Neural cell (in vitro differentiated cells): ENCODE measurements around the gene PLD3.

Experiments used
- EP300 ChIP-seq: fragments of 450-650 bp; conservative IDR thresholded peaks from 2 replicates; pipeline ENCODE4 v1.6.1; 2014; ENCODE audit warnings: antibody characterized with exemption, mild to moderate bottlenecking, moderate library complexity; ENCODE audit not compliant: poor library complexity, severe bottlenecking
- EZH2 ChIP-seq: fragments of 200-600, 300-800 bp; shearing (Covaris generic), sonication (generic); IDR thresholded peaks from 2 replicates; pipeline ENCODE4 v1.6.1; 2014; ENCODE audit warnings: antibody characterized with exemption, low read length, borderline replicate concordance, mild to moderate bottlenecking; ENCODE audit not compliant: insufficient read depth, poor library complexity, severe bottlenecking
- POLR2AphosphoS5 ChIP-seq: IDR thresholded peaks from 2 replicates; pipeline ENCODE4 v1.6.1; 2012
- TF ChIP-seq, protein P1 (sequence below): fragments of 450-650 bp; IDR thresholded peaks from 2 replicates; pipeline ENCODE4 v1.5.1; 2014; ENCODE audit warnings: antibody characterized with exemption, mild to moderate bottlenecking, moderate library complexity; ENCODE audit not compliant: poor library complexity, severe bottlenecking
- TF ChIP-seq, protein P2 (sequence below): IDR thresholded peaks from 2 replicates; pipeline ENCODE4 v1.6.1; 2012; ENCODE audit warnings: borderline replicate concordance

DNA sequence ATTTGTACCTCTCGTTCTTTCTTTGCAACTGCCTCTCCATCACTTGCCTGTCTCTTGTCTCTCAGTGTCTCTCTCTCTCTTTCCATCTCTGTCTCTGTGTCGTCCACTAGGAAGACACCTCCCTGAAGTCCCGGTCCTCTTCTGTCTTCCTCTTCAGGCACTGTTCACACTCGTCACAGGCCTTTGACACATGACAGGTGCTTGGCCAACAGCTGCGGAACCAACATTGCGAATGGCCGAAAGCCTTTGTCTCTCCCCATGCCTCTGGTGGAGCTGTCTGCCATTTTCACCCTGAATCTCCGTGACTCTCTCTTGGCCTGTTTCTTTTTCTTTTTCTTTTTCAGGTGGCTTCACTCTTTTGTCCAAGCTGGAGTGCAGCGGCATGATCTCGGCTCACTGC is 38.7 kb downstream of the PLD3 start:
- TF ChIP-seq, protein P1, sequence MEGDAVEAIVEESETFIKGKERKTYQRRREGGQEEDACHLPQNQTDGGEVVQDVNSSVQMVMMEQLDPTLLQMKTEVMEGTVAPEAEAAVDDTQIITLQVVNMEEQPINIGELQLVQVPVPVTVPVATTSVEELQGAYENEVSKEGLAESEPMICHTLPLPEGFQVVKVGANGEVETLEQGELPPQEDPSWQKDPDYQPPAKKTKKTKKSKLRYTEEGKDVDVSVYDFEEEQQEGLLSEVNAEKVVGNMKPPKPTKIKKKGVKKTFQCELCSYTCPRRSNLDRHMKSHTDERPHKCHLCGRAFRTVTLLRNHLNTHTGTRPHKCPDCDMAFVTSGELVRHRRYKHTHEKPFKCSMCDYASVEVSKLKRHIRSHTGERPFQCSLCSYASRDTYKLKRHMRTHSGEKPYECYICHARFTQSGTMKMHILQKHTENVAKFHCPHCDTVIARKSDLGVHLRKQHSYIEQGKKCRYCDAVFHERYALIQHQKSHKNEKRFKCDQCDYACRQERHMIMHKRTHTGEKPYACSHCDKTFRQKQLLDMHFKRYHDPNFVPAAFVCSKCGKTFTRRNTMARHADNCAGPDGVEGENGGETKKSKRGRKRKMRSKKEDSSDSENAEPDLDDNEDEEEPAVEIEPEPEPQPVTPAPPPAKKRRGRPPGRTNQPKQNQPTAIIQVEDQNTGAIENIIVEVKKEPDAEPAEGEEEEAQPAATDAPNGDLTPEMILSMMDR, result no peak
- TF ChIP-seq POLR2AphosphoS5 (no peak), EZH2 (no peak), EP300 (no peak)
- TF ChIP-seq, protein P2, sequence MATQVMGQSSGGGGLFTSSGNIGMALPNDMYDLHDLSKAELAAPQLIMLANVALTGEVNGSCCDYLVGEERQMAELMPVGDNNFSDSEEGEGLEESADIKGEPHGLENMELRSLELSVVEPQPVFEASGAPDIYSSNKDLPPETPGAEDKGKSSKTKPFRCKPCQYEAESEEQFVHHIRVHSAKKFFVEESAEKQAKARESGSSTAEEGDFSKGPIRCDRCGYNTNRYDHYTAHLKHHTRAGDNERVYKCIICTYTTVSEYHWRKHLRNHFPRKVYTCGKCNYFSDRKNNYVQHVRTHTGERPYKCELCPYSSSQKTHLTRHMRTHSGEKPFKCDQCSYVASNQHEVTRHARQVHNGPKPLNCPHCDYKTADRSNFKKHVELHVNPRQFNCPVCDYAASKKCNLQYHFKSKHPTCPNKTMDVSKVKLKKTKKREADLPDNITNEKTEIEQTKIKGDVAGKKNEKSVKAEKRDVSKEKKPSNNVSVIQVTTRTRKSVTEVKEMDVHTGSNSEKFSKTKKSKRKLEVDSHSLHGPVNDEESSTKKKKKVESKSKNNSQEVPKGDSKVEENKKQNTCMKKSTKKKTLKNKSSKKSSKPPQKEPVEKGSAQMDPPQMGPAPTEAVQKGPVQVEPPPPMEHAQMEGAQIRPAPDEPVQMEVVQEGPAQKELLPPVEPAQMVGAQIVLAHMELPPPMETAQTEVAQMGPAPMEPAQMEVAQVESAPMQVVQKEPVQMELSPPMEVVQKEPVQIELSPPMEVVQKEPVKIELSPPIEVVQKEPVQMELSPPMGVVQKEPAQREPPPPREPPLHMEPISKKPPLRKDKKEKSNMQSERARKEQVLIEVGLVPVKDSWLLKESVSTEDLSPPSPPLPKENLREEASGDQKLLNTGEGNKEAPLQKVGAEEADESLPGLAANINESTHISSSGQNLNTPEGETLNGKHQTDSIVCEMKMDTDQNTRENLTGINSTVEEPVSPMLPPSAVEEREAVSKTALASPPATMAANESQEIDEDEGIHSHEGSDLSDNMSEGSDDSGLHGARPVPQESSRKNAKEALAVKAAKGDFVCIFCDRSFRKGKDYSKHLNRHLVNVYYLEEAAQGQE, result no peak
